Erythroblast (primary cell): ENCODE measurements around the gene GRB14.
"Not testable (repeated sequence)": the region's sequence is repeated elsewhere in the genome, so short reads cannot be mapped to it uniquely, and the experiment has no call there.

Experiments
- DNase-seq, 2 experiments: peaks; one replicate each; lab custom pipeline; 2025; lab: John Stamatoyannopoulos, UW
- GATA1 ChIP-seq: IDR thresholded peaks from 2 replicates; pipeline ENCODE4 v1.6.1; 2011; ENCODE audit warnings: low read depth, mild to moderate bottlenecking, control low read depth, low read length, moderate library complexity
- POLR2A ChIP-seq: IDR thresholded peaks from 2 replicates; pipeline ENCODE4 v1.6.1; 2011; ENCODE audit warnings: mild to moderate bottlenecking, low read length

The GRB14 gene

GRCh38 chr2:164620873-164621763 lies at the start of gene GRB14:
GRB14 (minus strand) TSS chr2:164621482; CDS start chr2:164621309, 173 bp downstream.
- TF ChIP-seq GATA1, result no peak
- TF ChIP-seq POLR2A, result no peak
- peak; percentile 30 to 35 for DNase-seq

- no peak for DNase-seq
- no peak for TF ChIP-seq POLR2A
- no peak for TF ChIP-seq GATA1
Measured at GRCh38 chr2:164669291-164669690, 48.0 kb upstream of the GRB14 start.

- TF ChIP-seq GATA1 (no peak), POLR2A (no peak)
- DNase-seq, result no peak
Measured at GRCh38 chr2:164667566-164667965, 46.3 kb upstream of the GRB14 start.

- TF ChIP-seq POLR2A, result no peak
- no peak for TF ChIP-seq GATA1
- DNase-seq, result no peak
Measured at GRCh38 chr2:164664070-164664469, 42.8 kb upstream of the GRB14 start.

GRCh38 chr2:164662868-164663631 lies 41.8 kb upstream of the GRB14 start:
- TF ChIP-seq POLR2A (no peak), GATA1 (no peak)

GRCh38 chr2:164662066-164662465 lies 40.8 kb upstream of the GRB14 start:
- no peak for DNase-seq
- TF ChIP-seq GATA1 (no peak), POLR2A (no peak)

More at GRCh38 chr2:164662868-164663631, 41.8 kb upstream of the GRB14 start:
- no peak for DNase-seq

- no peak for DNase-seq
- TF ChIP-seq POLR2A (no peak), GATA1 (no peak)
Measured at GRCh38 chr2:164661349-164661748, 40.1 kb upstream of the GRB14 start.

GRCh38 chr2:164657129-164657528 lies 35.8 kb upstream of the GRB14 start:
- TF ChIP-seq POLR2A, result no peak
- no peak for TF ChIP-seq GATA1
- no peak for DNase-seq

- no peak for DNase-seq
- no peak for TF ChIP-seq POLR2A
- no peak for TF ChIP-seq GATA1
Measured at GRCh38 chr2:164655750-164656149, 34.5 kb upstream of the GRB14 start.

- TF ChIP-seq POLR2A, result no peak
- TF ChIP-seq GATA1, result no peak
- no peak for DNase-seq
Measured at GRCh38 chr2:164655336-164655735, 34.1 kb upstream of the GRB14 start.

GRCh38 chr2:164651361-164651760 lies 30.1 kb upstream of the GRB14 start:
- DNase-seq, result no peak
- no peak for TF ChIP-seq GATA1
- no peak for TF ChIP-seq POLR2A

- DNase-seq, result no peak
- TF ChIP-seq POLR2A (no peak), GATA1 (no peak)
Measured at GRCh38 chr2:164644036-164644700, 22.9 kb upstream of the GRB14 start.

- no peak for DNase-seq
- TF ChIP-seq GATA1 (no peak), POLR2A (no peak)
Measured at GRCh38 chr2:164642946-164643555, 21.8 kb upstream of the GRB14 start.

GRCh38 chr2:164642268-164642667 lies 21.0 kb upstream of the GRB14 start:
- TF ChIP-seq POLR2A (no peak), GATA1 (no peak)

GRCh38 chr2:164628319-164628718 lies 7.0 kb upstream of the GRB14 start:
- not testable (repeated sequence) for DNase-seq

More at GRCh38 chr2:164642268-164642667, 21.0 kb upstream of the GRB14 start:
- no peak for DNase-seq
